Lower leg skin (tissue), 3 donors: ENCODE measurements around the gene ULK3.

ENCODE experiments used
- CTCF ChIP-seq, 3 donors: fragments of 450-650 bp; IDR thresholded peaks; one replicate each; pipeline ENCODE4 v1.5.1; 2016; ENCODE audit warnings: antibody characterized with exemption in 3 of 3, mild to moderate bottlenecking in 3 of 3, moderate library complexity in 2 of 3
- POLR2A ChIP-seq, 2 donors: fragments of 450-650 bp; IDR thresholded peaks; one replicate each; pipeline ENCODE4 v1.6.1; 2016 to 2017; ENCODE audit warnings: antibody characterized with exemption in 2 of 2, mild to moderate bottlenecking in 1 of 2, moderate library complexity in 1 of 2

- no peak for TF ChIP-seq CTCF (IDR thresholded peaks at IDR 0.05)
- TF ChIP-seq POLR2A (IDR thresholded peaks at IDR 0.05), result no peak
These were observed 40.7 kb downstream of the ULK3 start for GRCh38 chr15:74802290-74802689.
